K562 (cell line): ENCODE results near the gene PLK5. TPM values are rescaled to one million over a fixed set of nuclear protein-coding genes. Genes with fewer than 3 reads are reported as not detected.

Experiments used
- ATAC-seq: fragments of 200-7000 bp; cut with Tn5 transposase; 3 replicates; pipeline ENCODE4 v1.9.1; 2020; ENCODE audit warnings: moderate library complexity
- BruUV-seq: library from RNA; stranded (reverse); fragments of 400-500 nt; replicated peaks from 2 replicates; lab custom pipeline; 2021; lab: Mats Ljungman, UMichigan
- CTCF ChIA-PET: fragments of 300-600 bp; formaldehyde crosslinking; extraction: SDS; loops from one replicate; lab custom pipeline; 2021; ENCODE audit warnings: low intra/inter-chr PET ratio; lab: Yijun Ruan, JAX
- POLR2A ChIA-PET: fragments of 300-600, 350-650 bp; sonication (Branson Sonifier 250); formaldehyde crosslinking; extraction: SDS; loops from one replicate; lab custom pipeline; 2021; ENCODE audit warnings: antibody characterized with exemption, inconsistent platforms; lab: Yijun Ruan, JAX
- DNase-seq, 4 experiments: peaks; one replicate each; pipeline versions ENCODE4 v3.0.0 to v3.0.0-alpha.2; 2011 to 2018; ENCODE audit warnings: low spot score in 3 of 4, mixed read lengths in 3 of 4; ENCODE audit errors: extremely low read depth in 1 of 4
- FAIRE-seq: peaks from 2 replicates; lab custom pipeline; 2011; peaks lifted over from hg19 to GRCh38; lab: Jason Lieb, UNC
- H2AFZ ChIP-seq: 2 replicates; pipeline ENCODE4 v1.6.0; 2011; ENCODE audit warnings: low read depth, low read length, control low read depth, inconsistent platforms
- H3K27ac ChIP-seq: fragments of 200-600 bp; 3 replicates; pipeline ENCODE4 v1.8.0; 2011; ENCODE audit warnings: low read depth, mild to moderate bottlenecking, control low read depth, inconsistent platforms, low read length, moderate library complexity, mixed read lengths; ENCODE audit errors: extremely low read depth
- H3K27me3 ChIP-seq, 2 experiments: fragments of 300-600 bp in 1 of 2; 2 replicates in 1 of 2; 3 replicates in 1 of 2; pipeline versions ENCODE4 v1.6.0 to v1.8.0; 2011; ENCODE audit warnings: inconsistent platforms in 2 of 2, low read length in 2 of 2, mild to moderate bottlenecking in 1 of 2, mixed read lengths in 1 of 2, moderate library complexity in 1 of 2; ENCODE audit not compliant: control insufficient read depth in 2 of 2, insufficient read depth in 2 of 2
- H3K36me3 ChIP-seq: fragments of 300-600 bp; 3 replicates; pipeline ENCODE4 v1.8.0; 2011; ENCODE audit warnings: mild to moderate bottlenecking, low read length, inconsistent platforms; ENCODE audit not compliant: control insufficient read depth, insufficient read depth
- H3K4me1 ChIP-seq, 2 experiments: fragments of 200-600 bp in 1 of 2; replicated peaks in 1 of 2; 2 replicates in 1 of 2; 3 replicates in 1 of 2; pipeline versions ENCODE4 v1.5.1 to v1.8.0; 2011; ENCODE audit warnings: inconsistent platforms in 2 of 2, low read length in 2 of 2, mild to moderate bottlenecking in 1 of 2, mixed read lengths in 1 of 2, moderate library complexity in 1 of 2; ENCODE audit not compliant: control insufficient read depth in 2 of 2, insufficient read depth in 2 of 2
- H3K4me2 ChIP-seq: 2 replicates; pipeline ENCODE4 v1.6.1; 2011; ENCODE audit warnings: low read length, control low read depth, inconsistent platforms, mixed read lengths; ENCODE audit not compliant: insufficient read depth
- H3K4me3 ChIP-seq: fragments of 200-600 bp; sonication (generic), shearing (Covaris generic); 2 replicates; pipeline ENCODE4 v1.5.1; 2016; ENCODE audit warnings: control low read depth, inconsistent platforms
- H3K79me2 ChIP-seq: fragments of 200-600 bp; 3 replicates; pipeline ENCODE4 v1.8.0; 2011; ENCODE audit warnings: low read length, inconsistent platforms; ENCODE audit not compliant: control insufficient read depth, insufficient read depth
- H3K9ac ChIP-seq, 2 experiments: 2 replicates each; pipeline versions ENCODE4 v1.6.0 to v1.6.1; 2011; ENCODE audit warnings: low read depth in 2 of 2, low read length in 2 of 2, control low read depth in 1 of 2, inconsistent platforms in 1 of 2, mild to moderate bottlenecking in 1 of 2, mixed read lengths in 1 of 2; ENCODE audit not compliant: insufficient read depth in 1 of 2
- H3K9me1 ChIP-seq: one replicate; pipeline ENCODE4 v1.6.0; 2011; ENCODE audit warnings: inconsistent platforms, mild to moderate bottlenecking, low read length, moderate library complexity; ENCODE audit not compliant: control insufficient read depth, insufficient read depth
- H3K9me3 ChIP-seq: replicated peaks from 2 replicates; pipeline ENCODE4 v1.5.1; 2011; ENCODE audit warnings: low read depth, low read length, inconsistent platforms; ENCODE audit not compliant: control insufficient read depth, insufficient read depth
- H4K20me1 ChIP-seq: replicated peaks from 2 replicates; pipeline ENCODE4 v1.6.1; 2011; ENCODE audit warnings: low read length, inconsistent platforms, mixed read lengths; ENCODE audit not compliant: control insufficient read depth, insufficient read depth
- FOSL1 ChIP-seq: fragments of 200-800 bp; sonication (Bioruptor generic); conservative IDR thresholded peaks from 2 replicates; pipeline ENCODE4 v1.6.1; 2016; ENCODE audit warnings: missing genetic modification characterization, missing compliant biosample characterization
- L3MBTL2 ChIP-seq: fragments of 450-650 bp; IDR thresholded peaks from 2 replicates; pipeline ENCODE4 v1.6.1; 2016; ENCODE audit warnings: mild to moderate bottlenecking, moderate library complexity
- LARP7 ChIP-seq: fragments of 450-650 bp; IDR thresholded peaks from 2 replicates; pipeline ENCODE4 v1.6.1; 2016
- MECOM ChIP-seq: fragments of 250-450 bp; sonication (Bioruptor Pico); IDR thresholded peaks from 2 replicates; pipeline ENCODE4 v1.8.0; 2022; ENCODE audit warnings: inconsistent platforms
- NFRKB ChIP-seq: fragments of 450-650 bp; IDR thresholded peaks from 2 replicates; pipeline ENCODE4 v1.6.1; 2016; ENCODE audit warnings: low read depth
- POLR2G ChIP-seq: fragments of 200-400 bp; formaldehyde crosslinking; IDR thresholded peaks from 2 replicates; pipeline ENCODE4 v1.6.1; 2017; ENCODE audit warnings: low read depth, mild to moderate bottlenecking, antibody characterized with exemption, low read length, moderate library complexity
- WGBS: fragments of 100-300 bp; shearing (Covaris generic); methylation state at CpG from one replicate; pipeline ENCODE4 v1.1.6; 2016; ENCODE audit warnings: low coverage, mixed read lengths; ENCODE audit not compliant: insufficient coverage; ENCODE audit errors: missing lambda C conversion rate; 5-methylcytosine and 5-hydroxymethylcytosine counted together
- in situ Hi-C: fragments of 300-500 bp; cut with MboI; formaldehyde crosslinking; loops from 4 replicates; pipeline ENCODE4 v1.15.0; 2018; ENCODE audit warnings: inconsistent platforms, mixed read lengths
- intact Hi-C: fragments of 100-400 bp; cut with micrococcal nuclease; formaldehyde crosslinking; loops from 2 replicates; pipeline ENCODE4 v1.14.2; 2022
- polyA plus RNA-seq, 8 experiments: library from polyadenylated mRNA; depleted of rRNA in 4 of 8; stranded (reverse) in 5 of 8; unstranded in 3 of 8; fragments of >200 nt; fragmentation: Nextera tagmentation in 2 of 8; fragmentation: Illumina TruSeq in 1 of 8; extraction: Ambion mirVana in 2 of 8; extraction: Trizol in 1 of 8; gene quantifications; 2 replicates each; pipeline versions ENCODE4 v1.2.1 to v1.2.3, GENCODE V29; 2011 to 2014; ENCODE audit warnings: inconsistent platforms in 1 of 8, missing spikeins in 1 of 8
- total RNA-seq, 7 experiments: library from RNA; depleted of rRNA in 6 of 7; stranded (reverse); fragments of >200 nt in 6 of 7; fragmentation: Illumina TruSeq in 2 of 7; extraction: Trizol in 2 of 7; gene quantifications; 2 replicates each; pipeline versions ENCODE4 v1.2.1 to v1.2.3, GENCODE V29; 2011 to 2021; ENCODE audit warnings: low replicate concordance in 1 of 7

Gene PLK5
- total and polyA plus RNA-seq, 9 of the 15 experiments (the other 6 are each of a cell fraction or from before 2014, with no cell fraction given), result 0.04 to 0.23 (median 0.11) TPM; not detected in 5

DNA sequence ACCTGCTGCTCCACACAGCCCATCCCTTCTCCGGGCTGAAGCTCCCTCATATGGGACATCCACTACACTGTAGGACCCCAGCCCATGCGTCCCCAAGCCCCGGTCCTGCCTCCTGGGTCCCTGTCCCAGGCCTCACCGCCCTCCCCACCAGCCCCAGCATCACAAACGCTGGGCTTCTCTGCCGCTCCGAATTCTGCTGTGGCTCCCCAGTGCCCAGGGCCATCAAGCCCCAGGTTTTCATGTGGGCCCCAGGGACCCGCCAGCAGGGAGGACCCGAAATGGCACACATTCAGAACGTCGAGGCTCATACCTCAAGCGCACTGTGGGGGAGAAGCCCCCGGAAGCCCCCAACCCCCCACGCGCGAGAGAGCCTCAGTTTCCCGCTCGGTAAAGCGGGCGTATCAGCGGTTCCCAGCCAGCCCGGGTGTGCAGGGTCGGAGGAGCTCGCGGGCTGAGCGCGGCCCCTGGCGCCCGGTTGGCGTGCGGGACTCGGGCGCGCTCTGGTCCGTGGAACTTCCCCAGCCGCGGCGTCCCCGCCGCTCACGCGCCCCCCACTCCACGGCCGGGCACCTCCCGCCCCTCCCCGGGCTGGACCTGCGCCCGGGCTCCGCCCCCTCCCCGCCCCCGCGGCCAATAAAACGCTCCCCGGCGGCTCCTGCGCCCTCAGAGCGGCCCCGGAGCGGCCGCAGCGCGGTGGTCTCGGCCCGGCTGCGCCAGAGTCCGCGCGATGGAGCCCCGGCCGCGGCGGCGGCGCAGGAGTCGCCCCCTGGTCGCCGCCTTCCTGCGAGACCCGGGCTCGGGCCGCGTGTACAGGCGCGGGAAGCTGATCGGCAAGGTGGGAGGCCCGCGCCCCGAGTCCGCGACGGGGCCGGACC lies at the start of gene PLK5 (continued):
- TF ChIP-seq NFRKB, result no peak
- no peak for TF ChIP-seq FOSL1 (tag)
- no peak for TF ChIP-seq MECOM (CRISPR knock-in tag)
- peak; percentile 47; the same call in 1 of the 2 replicates for TF ChIP-seq L3MBTL2

DNA sequence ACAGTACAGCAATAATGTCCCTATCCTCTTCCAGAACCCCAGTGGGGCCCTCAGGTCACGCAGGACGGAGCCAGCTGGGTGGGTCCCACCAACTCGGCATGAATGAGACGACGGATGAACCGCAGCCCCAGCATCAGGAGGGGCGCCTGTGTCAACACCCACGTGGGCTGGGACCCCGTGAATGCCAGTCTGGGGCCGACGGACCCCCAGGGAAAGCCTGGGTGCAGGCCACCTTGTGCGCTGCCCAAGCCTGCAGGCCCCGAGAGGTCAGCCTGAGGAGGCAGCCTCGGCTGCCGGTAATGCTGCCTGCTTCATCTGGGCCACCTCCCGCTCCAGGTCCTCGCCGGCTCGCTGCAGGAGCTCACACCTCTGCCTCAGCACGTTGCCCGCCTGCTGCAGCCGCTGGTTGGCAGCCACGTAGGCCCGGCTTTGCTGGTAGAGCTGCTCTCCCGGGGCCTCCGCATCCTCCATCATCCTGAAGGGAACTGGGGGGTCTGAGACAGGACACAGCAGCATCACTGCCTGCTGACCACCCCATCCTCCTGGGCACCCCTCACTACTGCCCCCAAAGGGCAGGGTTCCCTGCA lies 49.0 kb upstream of the PLK5 start:
- peaks cover 18% of the 10 kb centered on the region for H4K20me1 ChIP-seq
- no peak for FAIRE-seq
- intact Hi-C loops, result no loop called here
- no peak for ATAC-seq
- TF ChIP-seq POLR2G (peak; percentile 56; the same call in 1 of the 2 replicates), LARP7 (no peak)
- TF ChIP-seq, all 486 proteins: peak for 1
- Histone ChIP-seq H3K27ac (no peak overlapping the region), H3K9ac (peak overlapping the region in 1 of 2 experiments; percentile 74; a peak in 2 of 4 replicates), H3K4me3 (no peak overlapping the region), H2AFZ (no peak overlapping the region), H3K27me3 (no peaks in the 10 kb centered on the region), H3K4me1 (peaks cover 11 to 86% of the 10 kb centered on the region in 2 experiments), H3K9me3 (no peaks in the 10 kb centered on the region; the same call in 1 of the 2 replicates), H3K4me2 (no peak overlapping the region), H3K9me1 (no peaks in the 10 kb centered on the region), H3K36me3 (peaks cover 33% of the 10 kb centered on the region; the same call in 2 of the 3 replicates), H3K79me2 (peaks cover 60% of the 10 kb centered on the region)
- no TSS peak for BruUV-seq
- no peak for DNase-seq
- ChIA-PET POLR2A (interaction anchor here (0.7 to 2.3 kb wide), 2 partner anchors 16 to 87 kb away, joined by 4 to 6 read pairs; partner anchors contain the start of gene REEP6), CTCF (no interaction called here)
- in situ Hi-C loops, result no loop called here
- WGBS, result 89% methylated on average over 20 of the region's 26 CpGs
